SU-DHL-6 (cell line): ENCODE results near the gene P2RX3.

Experiments
- H2AFZ ChIP-seq: fragments of 200-600 bp; sonication (generic); 2 replicates; pipeline ENCODE4 v1.6.1; 2014; ENCODE audit warnings: low read depth, mild to moderate bottlenecking, moderate library complexity, mixed read lengths, antibody characterized with exemption, low read length; ENCODE audit not compliant: severe bottlenecking
- H3F3A ChIP-seq: fragments of 200-600 bp; shearing (Covaris generic); 2 replicates; pipeline ENCODE4 v1.6.0; 2016; ENCODE audit warnings: antibody characterized with exemption, mild to moderate bottlenecking; ENCODE audit not compliant: insufficient read depth
- H3K27ac ChIP-seq: fragments of 200-600 bp; sonication (generic); 2 replicates; pipeline ENCODE4 v1.5.1; 2016; ENCODE audit warnings: low read depth, mild to moderate bottlenecking, low read length, moderate library complexity, mixed read lengths
- H3K27me3 ChIP-seq: fragments of 200-600 bp; sonication (generic), shearing (Covaris generic); 2 replicates; pipeline ENCODE4 v1.6.0; 2014; ENCODE audit warnings: mild to moderate bottlenecking, low read length
- H3K36me3 ChIP-seq: fragments of 200-600 bp; sonication (generic); 2 replicates; pipeline ENCODE4 v1.6.1; 2014; ENCODE audit warnings: mild to moderate bottlenecking, low read length, mixed read lengths
- H3K4me2 ChIP-seq: fragments of 300-600, 200-600 bp; shearing (Covaris generic), sonication (generic); 2 replicates; pipeline ENCODE4 v1.6.0; 2014; ENCODE audit warnings: low read length, low read depth, mild to moderate bottlenecking; ENCODE audit not compliant: poor library complexity, severe bottlenecking
- H3K4me3 ChIP-seq: fragments of 200-600 bp; sonication (generic); 2 replicates; pipeline ENCODE4 v1.5.1; 2014; ENCODE audit warnings: antibody characterized with exemption, low read length, mild to moderate bottlenecking, mixed read lengths; ENCODE audit not compliant: insufficient read depth, poor library complexity, severe bottlenecking
- H3K79me2 ChIP-seq: fragments of 200-600 bp; sonication (generic); 2 replicates; pipeline ENCODE4 v1.6.1; 2014; ENCODE audit warnings: mild to moderate bottlenecking, low read length, moderate library complexity; ENCODE audit not compliant: insufficient read depth
- H3K9ac ChIP-seq: fragments of 200-600 bp; sonication (generic); 2 replicates; pipeline ENCODE4 v1.7.0; 2014; ENCODE audit warnings: mild to moderate bottlenecking, low read length
- H3K9me2 ChIP-seq: fragments of 200-600 bp; sonication (generic); replicated peaks from 2 replicates; pipeline ENCODE4 v1.6.1; 2014; ENCODE audit warnings: low read length; ENCODE audit not compliant: insufficient read depth
- H3K9me3 ChIP-seq: fragments of 200-600 bp; sonication (generic); 2 replicates; pipeline ENCODE4 v1.6.1; 2014; ENCODE audit warnings: low read length, mixed read lengths; ENCODE audit not compliant: insufficient read depth
- H4K20me1 ChIP-seq: fragments of 200-600 bp; sonication (generic); 2 replicates; pipeline ENCODE4 v1.6.1; 2014; ENCODE audit warnings: low read depth, mild to moderate bottlenecking, antibody characterized with exemption, low read length, moderate library complexity, mixed read lengths
- CTCF ChIP-seq: fragments of 200-600 bp; sonication (generic); IDR thresholded peaks from one replicate; pipeline ENCODE4 v1.5.1; 2017; ENCODE audit warnings: antibody characterized with exemption, mild to moderate bottlenecking, low read length, moderate library complexity; ENCODE audit not compliant: insufficient read depth, poor library complexity, severe bottlenecking
- EZH2phosphoT487 ChIP-seq: fragments of 200-600 bp; sonication (generic), shearing (Covaris generic); conservative IDR thresholded peaks from 2 replicates; pipeline ENCODE4 v1.6.1; 2018; ENCODE audit warnings: mild to moderate bottlenecking, antibody characterized with exemption, low read length, moderate library complexity, mixed read lengths

Gene P2RX3

GRCh38 chr11:57395905-57396623, 57.9 kb downstream of the P2RX3 start:
- H3F3A ChIP-seq, result no peaks in the 10 kb centered on the region
- H3K27me3 ChIP-seq, result no peaks in the 10 kb centered on the region
- H3K27ac ChIP-seq, result no peak overlapping the region
- H3K79me2 ChIP-seq, result no peaks in the 10 kb centered on the region
- no peaks in the 10 kb centered on the region for H4K20me1 ChIP-seq
- no peak overlapping the region for H3K4me3 ChIP-seq
- no peaks in the 10 kb centered on the region for H3K9me3 ChIP-seq
- H3K9me2 ChIP-seq, result no peaks in the 10 kb centered on the region
- H3K36me3 ChIP-seq, result no peaks in the 10 kb centered on the region
- H3K9ac ChIP-seq, result no peak overlapping the region
- no peak for TF ChIP-seq EZH2phosphoT487
- TF ChIP-seq CTCF, result no peak
- no peak overlapping the region for H2AFZ ChIP-seq
- H3K4me2 ChIP-seq, result no peak overlapping the region

GRCh38 chr11:57396744-57397143, 58.6 kb downstream of the P2RX3 start:
- Histone ChIP-seq H3F3A (no peaks in the 10 kb centered on the region), H4K20me1 (no peaks in the 10 kb centered on the region), H3K9ac (no peak overlapping the region), H3K79me2 (no peaks in the 10 kb centered on the region), H3K36me3 (no peaks in the 10 kb centered on the region), H3K9me3 (no peaks in the 10 kb centered on the region), H3K4me3 (no peak overlapping the region), H3K9me2 (no peaks in the 10 kb centered on the region), H3K4me2 (no peak overlapping the region), H3K27ac (no peak overlapping the region), H2AFZ (no peak overlapping the region), H3K27me3 (no peaks in the 10 kb centered on the region)
- TF ChIP-seq EZH2phosphoT487 (no peak), CTCF (no peak)

- Histone ChIP-seq H3K4me3 (no peak overlapping the region), H3K27ac (no peak overlapping the region), H3K9ac (no peak overlapping the region), H3K27me3 (no peaks in the 10 kb centered on the region), H3K36me3 (no peaks in the 10 kb centered on the region), H3K9me3 (no peaks in the 10 kb centered on the region), H3K4me2 (no peak overlapping the region), H3F3A (no peaks in the 10 kb centered on the region), H4K20me1 (no peaks in the 10 kb centered on the region), H3K79me2 (no peaks in the 10 kb centered on the region), H2AFZ (no peak overlapping the region), H3K9me2 (no peaks in the 10 kb centered on the region)
- TF ChIP-seq EZH2phosphoT487 (no peak), CTCF (no peak)
These were observed 59.3 kb downstream of the P2RX3 start for GRCh38 chr11:57397394-57397990.
